ENCODE results near the gene PTPN13.

PTPN13 gene

GRCh38 chr4:86586160-86586572 lies 7.9 kb upstream of the PTPN13 start:
- TF ChIP-seq CTCF (IDR thresholded peaks at IDR 0.05; ENCODE audit: borderline replicate concordance, control extremely low read depth, extremely low read depth, insufficient read depth, missing control alignments), result no peak
- no peak for DNase-seq (ENCODE audit: low spot score)
- in situ Hi-C loops (cut with MboI; ENCODE audit: low sequenced_read_pairs, unreplicated experiment), result no loop called here

GRCh38 chr4:86586626-86587380 lies 7.3 kb upstream of the PTPN13 start:
- in situ Hi-C loops (cut with MboI; ENCODE audit: low sequenced_read_pairs, unreplicated experiment), result no loop called here
- no peak for TF ChIP-seq CTCF (IDR thresholded peaks at IDR 0.05; ENCODE audit: borderline replicate concordance, control extremely low read depth, extremely low read depth, insufficient read depth, missing control alignments)
- no peak for DNase-seq (ENCODE audit: low spot score)

GRCh38 chr4:86587381-86588140 lies 6.6 kb upstream of the PTPN13 start:
- in situ Hi-C loops (cut with MboI; ENCODE audit: low sequenced_read_pairs, unreplicated experiment), result no loop called here
- no peak for DNase-seq (ENCODE audit: low spot score)
- no peak for TF ChIP-seq CTCF (IDR thresholded peaks at IDR 0.05; ENCODE audit: borderline replicate concordance, control extremely low read depth, extremely low read depth, insufficient read depth, missing control alignments)

GRCh38 chr4:86592553-86593249 lies 1.4 kb upstream of the PTPN13 start:
- TF ChIP-seq CTCF (IDR thresholded peaks at IDR 0.05; ENCODE audit: borderline replicate concordance, control extremely low read depth, extremely low read depth, insufficient read depth, missing control alignments), result no peak
- DNase-seq (ENCODE audit: low spot score), result no peak
- in situ Hi-C loops (cut with MboI; ENCODE audit: low sequenced_read_pairs, unreplicated experiment), result no loop called here

GRCh38 chr4:86594559-86595425 lies 677 bp downstream of the PTPN13 start:
- DNase-seq (ENCODE audit: low spot score), result peak; percentile 24
- TF ChIP-seq CTCF (IDR thresholded peaks at IDR 0.05; ENCODE audit: borderline replicate concordance, control extremely low read depth, extremely low read depth, insufficient read depth, missing control alignments), result no peak
- in situ Hi-C loops (cut with MboI; ENCODE audit: low sequenced_read_pairs, unreplicated experiment), result no loop called here

GRCh38 chr4:86595426-86595805 lies 1.3 kb downstream of the PTPN13 start:
- no peak for DNase-seq (ENCODE audit: low spot score)
- in situ Hi-C loops (cut with MboI; ENCODE audit: low sequenced_read_pairs, unreplicated experiment), result no loop called here
- TF ChIP-seq CTCF (IDR thresholded peaks at IDR 0.05; ENCODE audit: borderline replicate concordance, control extremely low read depth, extremely low read depth, insufficient read depth, missing control alignments), result no peak

Data from GM13976 (cell line).